Keratinocyte (primary cell): ENCODE results near the gene SPECC1L. TPM values are rescaled to one million over a fixed set of nuclear protein-coding genes. Genes with fewer than 3 reads are reported as not detected.
"Not testable (repeated sequence)": the region's sequence is repeated elsewhere in the genome, so short reads cannot be mapped to it uniquely, and the experiment has no call there.

Source experiments
- DNase-seq: peaks from one replicate; pipeline ENCODE4 v3.0.0-alpha.2; 2011; ENCODE audit warnings: low read depth, missing footprints, low spot score
- FAIRE-seq: peaks from 2 replicates; lab custom pipeline; 2011; peaks lifted over from hg19 to GRCh38; lab: Jason Lieb, UNC
- H2AFZ ChIP-seq: 2 replicates; pipeline ENCODE4 v1.6.0; 2012; ENCODE audit warnings: low read length, control low read depth, inconsistent platforms; ENCODE audit not compliant: control insufficient read depth
- H3K27ac ChIP-seq: 2 replicates; pipeline ENCODE4 v1.5.1; 2011; ENCODE audit warnings: low read length; ENCODE audit not compliant: control insufficient read depth, insufficient read depth
- H3K27me3 ChIP-seq: 3 replicates; pipeline ENCODE4 v1.6.0; 2011; ENCODE audit warnings: low read length; ENCODE audit not compliant: control insufficient read depth, insufficient read depth; ENCODE audit errors: extremely low read depth
- H3K36me3 ChIP-seq, 2 experiments: 2 replicates in 1 of 2; 3 replicates in 1 of 2; pipeline ENCODE4 v1.5.1; 2011; ENCODE audit warnings: low read length in 2 of 2, mild to moderate bottlenecking in 1 of 2; ENCODE audit not compliant: control insufficient read depth in 2 of 2, insufficient read depth in 2 of 2; ENCODE audit errors: extremely low read depth in 1 of 2
- H3K4me1 ChIP-seq: 3 replicates; pipeline ENCODE4 v1.5.1; 2011; ENCODE audit warnings: low read length; ENCODE audit not compliant: control insufficient read depth, insufficient read depth; ENCODE audit errors: extremely low read depth
- H3K4me2 ChIP-seq: 3 replicates; pipeline ENCODE4 v1.6.0; 2011; ENCODE audit warnings: low read depth, low read length; ENCODE audit not compliant: control insufficient read depth, insufficient read depth; ENCODE audit errors: extremely low read depth
- H3K4me3 ChIP-seq, 3 experiments: fragments of 200-600 bp in 1 of 3; sonication (generic) in 1 of 3; 2 replicates in 2 of 3; 3 replicates in 1 of 3; pipeline ENCODE4 v1.5.1; 2011 to 2016; ENCODE audit warnings: low read length in 3 of 3, mild to moderate bottlenecking in 3 of 3, control low read depth in 2 of 3, inconsistent platforms in 1 of 3, low read depth in 1 of 3, mixed read lengths in 1 of 3, mixed run types in 1 of 3, moderate library complexity in 1 of 3; ENCODE audit not compliant: control insufficient read depth in 2 of 3, insufficient read depth in 2 of 3; ENCODE audit errors: extremely low read depth in 1 of 3
- H3K79me2 ChIP-seq: 2 replicates; pipeline ENCODE4 v1.6.0; 2012; ENCODE audit warnings: low read length; ENCODE audit not compliant: control insufficient read depth, insufficient read depth
- H3K9ac ChIP-seq: 3 replicates; pipeline ENCODE4 v1.6.0; 2011; ENCODE audit warnings: low read length; ENCODE audit not compliant: control insufficient read depth, insufficient read depth; ENCODE audit errors: extremely low read depth
- H3K9me1 ChIP-seq: 3 replicates; pipeline ENCODE4 v1.6.0; 2011; ENCODE audit warnings: low read length; ENCODE audit not compliant: control insufficient read depth, insufficient read depth; ENCODE audit errors: extremely low read depth
- H3K9me3 ChIP-seq: 2 replicates; pipeline ENCODE4 v1.5.1; 2012; ENCODE audit warnings: low read depth, low read length; ENCODE audit not compliant: control insufficient read depth
- H4K20me1 ChIP-seq: 3 replicates; pipeline ENCODE4 v1.6.0; 2011; ENCODE audit warnings: low read length; ENCODE audit not compliant: control insufficient read depth, insufficient read depth; ENCODE audit errors: extremely low read depth
- dilution Hi-C: fragments of 300-500 bp; cut with MboI; formaldehyde crosslinking; loops from one replicate; pipeline ENCODE4 v1.7.0; 2020; ENCODE audit warnings: low sequenced_read_pairs; ENCODE audit not compliant: extremely low pct_ligation_motif_present
- polyA plus RNA-seq, 5 experiments: library from polyadenylated mRNA; depleted of rRNA in 3 of 5; stranded (reverse) in 3 of 5; stranded (forward) in 1 of 5; unstranded in 1 of 5; fragments of >200 nt; gene quantifications; 1 replicate in 1 of 5; 2 replicates in 3 of 5; 3 replicates in 1 of 5; pipeline versions ENCODE4 v1.2.1 to v1.2.3, GENCODE V29; 2011 to 2012; ENCODE audit warnings: missing spikeins in 2 of 5, low read depth in 1 of 5, low replicate concordance in 1 of 5

SPECC1L gene
- polyA plus RNA-seq, 1 donor (not counting 4 experiments of a cell fraction or from before 2014, with no cell fraction given), result 19.3 TPM

DNA sequence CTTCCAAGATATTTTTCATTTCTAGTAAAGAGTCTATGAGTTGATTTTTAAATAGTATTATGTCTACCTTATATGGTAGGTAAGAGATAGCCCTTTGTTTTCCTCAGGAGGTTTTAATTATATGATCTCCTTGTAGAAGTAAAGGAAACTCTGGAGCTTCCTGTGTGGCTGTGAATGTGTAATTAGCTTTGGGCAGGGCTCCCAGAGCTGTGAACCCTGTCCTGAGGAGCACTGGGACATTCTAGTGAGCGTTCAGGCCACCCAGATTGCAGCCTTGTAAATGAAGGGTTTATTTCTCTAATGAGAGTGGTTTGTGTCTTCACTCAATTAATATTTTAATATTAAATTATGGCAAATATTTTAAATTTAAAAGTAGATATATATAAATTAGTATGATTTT is 24.3 kb downstream of the SPECC1L start:
- H3K36me3 ChIP-seq, H3K9me3 ChIP-seq, H4K20me1 ChIP-seq, H3K9ac ChIP-seq, H3K4me3 ChIP-seq, H2AFZ ChIP-seq, dilution Hi-C loops, H3K4me2 ChIP-seq, H3K4me1 ChIP-seq, FAIRE-seq, H3K9me1 ChIP-seq, DNase-seq, H3K27me3 ChIP-seq, H3K27ac ChIP-seq: not testable (repeated sequence)
- peaks cover 46% of the 10 kb centered on the region for H3K79me2 ChIP-seq

DNA sequence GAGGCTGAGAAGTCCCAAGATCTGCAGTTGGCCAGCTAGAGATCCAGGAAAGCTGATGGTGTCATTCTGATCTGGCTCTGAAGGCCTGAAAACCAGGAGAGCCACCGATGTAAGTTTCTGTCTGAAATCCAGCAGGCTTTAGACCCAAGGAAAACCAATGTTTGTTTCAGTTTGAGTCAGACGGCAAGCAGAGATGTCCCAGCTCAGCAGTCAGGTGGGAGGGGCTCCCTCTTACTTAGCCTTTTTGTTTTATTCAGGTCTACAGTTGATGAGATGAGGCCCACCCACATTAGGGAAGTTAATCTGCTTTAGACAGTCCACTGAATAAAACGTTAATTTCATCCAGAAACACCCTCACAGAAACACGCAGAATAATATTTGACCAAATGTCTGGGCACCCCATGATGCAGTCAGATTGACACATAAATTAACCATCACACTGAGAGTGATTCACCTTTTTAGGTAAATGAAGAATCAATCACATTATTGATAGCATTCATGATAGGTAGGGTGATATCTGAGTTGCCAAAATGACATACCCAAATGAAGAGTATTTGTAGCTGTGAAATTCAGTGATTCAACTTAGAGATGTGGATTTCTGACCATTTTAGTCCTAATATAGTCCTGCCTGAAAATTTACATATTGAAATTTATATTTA is 28.0 kb downstream of the SPECC1L start:
- H3K27ac ChIP-seq, H3K4me3 ChIP-seq, DNase-seq, H3K9ac ChIP-seq, H3K9me3 ChIP-seq, H2AFZ ChIP-seq, H3K36me3 ChIP-seq, H3K9me1 ChIP-seq, dilution Hi-C loops, H3K27me3 ChIP-seq, H3K4me2 ChIP-seq, FAIRE-seq: not testable (repeated sequence)
- H3K79me2 ChIP-seq, result peaks cover 33% of the 10 kb centered on the region
- peaks cover 16% of the 10 kb centered on the region for H4K20me1 ChIP-seq
- peaks cover 17% of the 10 kb centered on the region for H3K4me1 ChIP-seq

DNA sequence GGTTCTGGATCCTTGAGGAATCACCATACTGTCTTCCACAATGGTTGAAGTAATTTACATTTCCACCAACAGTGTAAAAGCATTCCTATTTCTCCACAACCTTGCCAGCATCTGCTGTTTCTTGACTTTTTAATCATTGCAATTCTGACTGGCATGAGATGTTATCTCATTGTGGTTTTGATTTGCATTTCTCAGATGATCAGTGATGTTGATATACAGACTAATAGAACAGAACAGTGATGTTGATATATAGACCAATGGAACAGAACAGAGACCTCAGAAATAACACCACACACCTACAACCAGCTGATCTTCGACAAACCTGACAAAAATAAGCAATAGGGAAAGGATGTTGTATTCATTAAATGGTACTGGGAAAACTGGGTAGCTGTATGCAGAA is 29.9 kb downstream of the SPECC1L start:
- peaks cover 33% of the 10 kb centered on the region for H3K79me2 ChIP-seq
- H3K9me1 ChIP-seq, H3K9ac ChIP-seq, H3K36me3 ChIP-seq, H2AFZ ChIP-seq, H3K4me2 ChIP-seq, H3K4me3 ChIP-seq, H3K27me3 ChIP-seq, FAIRE-seq, H3K9me3 ChIP-seq, DNase-seq, dilution Hi-C loops, H3K27ac ChIP-seq: not testable (repeated sequence)
- H4K20me1 ChIP-seq, result peaks cover 17% of the 10 kb centered on the region
- H3K4me1 ChIP-seq, result peaks cover 25% of the 10 kb centered on the region
